Chondrocyte (in vitro differentiated cells): ENCODE measurements around the gene CCT5. TPM values are rescaled to one million over a fixed set of nuclear protein-coding genes. Genes with fewer than 3 reads are reported as not detected.

Source experiments
- DNase-seq: peaks from one replicate; pipeline ENCODE4 v3.0.0; 2021; ENCODE audit warnings: mixed read lengths, low spot score
- H3K27ac Mint-ChIP-seq: one replicate; pipeline ENCODE4 v1.8.0; 2021; ENCODE audit warnings: mild to moderate bottlenecking, moderate library complexity, mixed read lengths; ENCODE audit not compliant: unreplicated experiment
- H3K27me3 Mint-ChIP-seq: 2 replicates; pipeline ENCODE4 v1.8.0; 2021; ENCODE audit warnings: low read depth, mixed read lengths
- H3K36me3 Mint-ChIP-seq: 2 replicates; pipeline ENCODE4 v1.8.0; 2021; ENCODE audit warnings: low read depth, mixed read lengths
- H3K4me1 Mint-ChIP-seq: 2 replicates; pipeline ENCODE4 v1.8.0; 2021; ENCODE audit warnings: low read depth, mild to moderate bottlenecking, mixed read lengths
- H3K4me3 Mint-ChIP-seq: one replicate; pipeline ENCODE4 v1.8.0; 2021; ENCODE audit warnings: mild to moderate bottlenecking, moderate library complexity, mixed read lengths; ENCODE audit not compliant: unreplicated experiment
- H3K9me3 Mint-ChIP-seq: 2 replicates; pipeline ENCODE4 v1.8.0; 2021; ENCODE audit warnings: low read depth, mixed read lengths
- CTCF ChIP-seq: fragments of 200-600 bp; sonication (generic); IDR thresholded peaks from 2 replicates; pipeline ENCODE4 v1.5.0; 2021; ENCODE audit warnings: antibody characterized with exemption, mild to moderate bottlenecking, moderate library complexity
- total RNA-seq: library from RNA; stranded (reverse); gene quantifications from 3 replicates; pipeline ENCODE4 v1.2.1, GENCODE V29; 2021

CCT5 gene
- total RNA-seq, 1 donor from 2014 or later: 161 TPM

DNA sequence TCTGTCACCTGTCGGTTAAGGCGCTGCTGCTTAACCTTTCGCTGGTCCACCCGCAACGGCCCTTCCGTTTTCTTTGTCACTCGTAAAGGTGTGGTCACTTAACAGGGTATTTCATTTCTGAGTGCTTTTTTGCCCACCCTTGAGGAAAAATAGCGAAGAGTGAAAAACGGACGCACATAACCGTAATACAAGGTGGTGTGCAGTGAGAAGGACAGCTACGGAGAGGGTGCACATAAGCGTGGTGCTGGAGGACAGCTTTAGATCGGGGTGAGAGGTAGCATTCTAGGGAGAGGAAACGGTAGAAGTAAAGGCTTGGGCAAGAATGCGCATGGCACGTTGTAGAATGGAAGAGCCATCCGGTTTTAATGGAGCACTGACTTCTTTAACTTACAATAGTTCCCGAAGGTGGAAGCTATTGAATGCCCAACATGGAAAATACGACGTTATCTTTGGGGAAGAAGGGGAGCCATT is 761 bp downstream of the CCT5 start:
- Mint-ChIP-seq H3K27me3 (no peaks in the 10 kb centered on the region), H3K27ac (peak overlapping the region; percentile 78), H3K4me3 (peak overlapping the region; percentile 87), H3K36me3 (peaks cover 12% of the 10 kb centered on the region), H3K9me3 (no peaks in the 10 kb centered on the region), H3K4me1 (peaks cover 40% of the 10 kb centered on the region)
- DNase-seq: no peak
- TF ChIP-seq CTCF: no peak

DNA sequence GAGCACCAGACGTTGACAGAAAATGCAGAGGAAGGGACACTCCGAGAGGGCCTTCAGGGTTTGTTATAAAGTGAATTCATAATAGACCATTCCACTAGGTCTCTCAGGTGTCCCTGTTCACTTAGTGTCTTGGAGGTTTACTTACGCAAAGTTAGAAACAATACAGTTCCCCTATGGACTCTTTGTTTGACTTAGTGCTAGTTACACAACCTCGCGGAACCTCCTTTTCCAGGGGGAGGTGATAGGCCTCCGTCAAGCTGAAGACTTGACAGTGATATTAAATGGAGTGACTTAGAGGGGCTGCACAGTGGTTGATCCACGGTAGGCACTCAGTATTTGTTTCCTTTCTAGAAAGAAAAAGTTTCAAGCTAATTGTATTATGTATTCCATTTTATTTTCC is 1.3 kb downstream of the CCT5 start:
- no peak overlapping the region for H3K27ac Mint-ChIP-seq
- H3K36me3 Mint-ChIP-seq: peaks cover 17% of the 10 kb centered on the region
- no peaks in the 10 kb centered on the region for H3K27me3 Mint-ChIP-seq
- H3K9me3 Mint-ChIP-seq: no peaks in the 10 kb centered on the region
- H3K4me3 Mint-ChIP-seq: peak overlapping the region; percentile 87
- DNase-seq: no peak
- H3K4me1 Mint-ChIP-seq: peaks cover 40% of the 10 kb centered on the region
- TF ChIP-seq CTCF: no peak

DNA sequence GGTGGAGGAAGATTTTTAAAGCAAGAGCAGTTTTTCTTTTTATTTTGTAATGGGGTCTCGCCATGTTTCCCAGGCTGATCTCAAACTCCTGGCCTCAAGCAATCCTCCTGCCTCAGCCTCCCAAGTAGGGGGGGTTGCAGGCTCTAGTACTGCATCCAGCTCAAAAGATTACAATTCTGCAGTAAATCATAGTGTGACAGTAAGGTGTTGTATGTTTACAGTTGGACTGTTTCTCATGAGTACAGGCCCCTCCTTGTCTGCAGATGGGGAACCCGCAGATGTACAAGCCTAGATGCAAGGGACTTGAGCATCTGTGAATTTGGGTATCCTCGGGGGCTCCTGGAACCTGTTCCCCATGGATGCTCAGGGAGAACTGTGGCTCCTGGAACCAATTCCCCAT is 3.3 kb downstream of the CCT5 start:
- H3K27me3 Mint-ChIP-seq: no peaks in the 10 kb centered on the region
- no peaks in the 10 kb centered on the region for H3K9me3 Mint-ChIP-seq
- TF ChIP-seq CTCF: no peak
- peaks cover 36% of the 10 kb centered on the region for H3K4me1 Mint-ChIP-seq
- H3K36me3 Mint-ChIP-seq: peaks cover 23% of the 10 kb centered on the region
- no peak overlapping the region for H3K4me3 Mint-ChIP-seq
- no peak overlapping the region for H3K27ac Mint-ChIP-seq
- DNase-seq: no peak

DNA sequence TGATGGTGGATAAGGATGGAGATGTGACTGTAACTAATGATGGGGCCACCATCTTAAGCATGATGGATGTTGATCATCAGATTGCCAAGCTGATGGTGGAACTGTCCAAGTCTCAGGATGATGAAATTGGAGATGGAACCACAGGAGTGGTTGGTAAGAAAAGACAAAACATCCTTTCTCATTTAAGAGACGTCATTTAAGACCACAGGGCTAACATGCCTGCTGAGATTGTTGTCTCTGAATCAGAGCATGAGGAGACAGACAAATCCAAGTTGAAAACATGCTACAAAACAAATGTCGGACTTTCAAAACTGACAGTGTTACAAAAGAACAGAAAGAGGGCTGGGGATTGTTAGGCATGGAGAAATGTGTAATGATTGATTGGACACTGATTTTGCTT is 4.6 kb downstream of the CCT5 start:
- H3K27ac Mint-ChIP-seq: no peak overlapping the region

GRCh38 chr5:10257870-10258269 is 7.8 kb downstream of the CCT5 start:
- Mint-ChIP-seq H3K4me1 (peaks cover 8% of the 10 kb centered on the region), H3K9me3 (no peaks in the 10 kb centered on the region), H3K27me3 (no peaks in the 10 kb centered on the region), H3K27ac (no peak overlapping the region), H3K36me3 (peaks cover 50% of the 10 kb centered on the region), H3K4me3 (no peak overlapping the region)
- DNase-seq: no peak
- TF ChIP-seq CTCF: no peak

More for the DNA sequence above, 4.6 kb downstream of the CCT5 start:
- TF ChIP-seq CTCF: no peak
- no peak for DNase-seq
- Mint-ChIP-seq H3K9me3 (no peaks in the 10 kb centered on the region), H3K4me1 (peaks cover 26% of the 10 kb centered on the region), H3K36me3 (peaks cover 33% of the 10 kb centered on the region), H3K27me3 (no peaks in the 10 kb centered on the region), H3K4me3 (no peak overlapping the region)
